Measurements from ENCODE around the gene GMCL2.
"Not testable (repeated sequence)": the region's sequence is repeated elsewhere in the genome, so short reads cannot be mapped to it uniquely, and the experiment has no call there.

The GMCL2 gene

GRCh38 chr5:178205749-178206047 is 18.5 kb upstream of the GMCL2 start:
- no peak for DNase-seq (ENCODE audit: low read depth)

DNA sequence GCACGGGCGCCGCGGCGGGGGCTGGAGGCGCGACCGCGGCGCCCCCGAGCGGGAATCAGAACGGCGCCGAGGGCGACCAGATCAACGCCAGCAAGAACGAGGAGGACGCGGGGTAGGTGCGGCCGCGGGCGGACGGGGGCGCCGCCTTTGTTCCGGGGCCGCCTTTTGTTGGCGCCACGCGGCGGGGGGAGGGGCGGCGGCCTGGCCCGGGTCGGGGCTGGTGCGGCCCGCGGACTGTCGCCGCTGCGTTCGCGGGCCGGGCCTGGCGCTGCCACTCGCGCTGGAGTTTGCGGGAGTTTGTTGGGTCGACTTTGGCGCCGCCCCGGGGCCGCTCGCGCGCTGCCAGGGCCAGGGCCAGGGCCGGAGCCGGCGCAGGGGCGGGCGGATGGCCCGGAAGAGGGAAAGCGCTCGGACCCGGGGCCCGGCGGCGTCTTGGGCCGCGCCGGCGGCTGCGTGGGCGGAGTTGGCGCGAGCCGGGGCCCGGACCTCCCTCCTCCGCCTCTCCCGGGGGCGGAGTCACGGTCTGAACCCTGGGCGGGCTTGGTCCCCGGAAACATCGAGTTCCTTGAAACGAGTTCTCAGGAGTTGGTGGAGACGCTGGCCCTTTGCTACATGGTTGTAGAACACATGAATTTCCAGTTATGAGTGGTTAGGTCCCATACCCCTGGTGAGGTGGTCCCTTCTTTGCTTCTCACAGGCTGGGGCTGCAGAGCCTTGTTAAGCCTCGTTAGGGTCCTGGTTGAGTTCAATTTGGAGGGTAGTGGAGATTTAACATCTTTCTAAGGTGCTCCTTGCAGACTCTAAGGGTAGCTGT is 18.0 kb upstream of the GMCL2 start:
- DNase-seq (ENCODE audit: low read depth), result peak; percentile 52

- DNase-seq (ENCODE audit: low read depth), result peak; percentile 94
These were observed 17.2 kb upstream of the GMCL2 start, which contains the start of gene HNRNPAB for GRCh38 chr5:178204182-178204934. Gene HNRNPAB, plus strand, starts transcription at chr5:178204533. Its CDS starts 305 bp downstream, at chr5:178204838.

DNA sequence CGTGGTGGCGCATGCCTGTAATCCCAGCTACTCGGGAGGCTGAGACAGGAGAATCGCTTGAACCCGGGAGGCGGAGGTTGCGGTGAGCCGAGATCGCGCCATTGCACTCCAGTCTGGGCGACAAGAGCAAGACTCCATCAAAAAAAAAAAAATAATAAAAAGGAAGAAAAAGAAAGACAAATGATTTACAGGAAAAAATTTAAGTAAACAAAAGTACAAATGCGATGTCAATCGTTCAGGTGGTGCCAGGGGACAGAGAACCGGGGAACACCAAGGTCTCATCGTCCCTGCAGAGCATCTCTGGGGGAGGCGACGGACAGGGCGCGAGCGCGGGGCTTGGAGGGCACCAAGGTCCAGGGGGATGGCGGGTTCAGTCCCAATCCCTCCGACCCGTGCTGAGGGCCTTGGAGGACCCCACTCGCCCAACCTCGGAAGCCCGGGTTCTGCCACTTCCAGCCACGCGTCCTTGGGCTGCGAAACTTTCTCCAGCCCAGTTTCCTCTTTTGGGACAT is 16.6 kb upstream of the GMCL2 start:
- no peak for DNase-seq (ENCODE audit: low read depth)

- DNase-seq (ENCODE audit: low read depth), result no peak
These were observed 15.4 kb upstream of the GMCL2 start for GRCh38 chr5:178202541-178202940.

- DNase-seq (ENCODE audit: low read depth), result no peak
These were observed 14.7 kb upstream of the GMCL2 start for GRCh38 chr5:178201927-178202235.

- DNase-seq (ENCODE audit: low read depth), result no peak
These were observed 14.2 kb upstream of the GMCL2 start for GRCh38 chr5:178201221-178201926.

- no peak for DNase-seq (ENCODE audit: low read depth)
These were observed 12.6 kb upstream of the GMCL2 start for GRCh38 chr5:178199581-178200434.

GRCh38 chr5:178198706-178199105 is 11.5 kb upstream of the GMCL2 start:
- no peak for DNase-seq (ENCODE audit: low read depth)

- not testable (repeated sequence) for DNase-seq (ENCODE audit: low read depth)
These were observed 11.0 kb upstream of the GMCL2 start for GRCh38 chr5:178198151-178198550.

DNA sequence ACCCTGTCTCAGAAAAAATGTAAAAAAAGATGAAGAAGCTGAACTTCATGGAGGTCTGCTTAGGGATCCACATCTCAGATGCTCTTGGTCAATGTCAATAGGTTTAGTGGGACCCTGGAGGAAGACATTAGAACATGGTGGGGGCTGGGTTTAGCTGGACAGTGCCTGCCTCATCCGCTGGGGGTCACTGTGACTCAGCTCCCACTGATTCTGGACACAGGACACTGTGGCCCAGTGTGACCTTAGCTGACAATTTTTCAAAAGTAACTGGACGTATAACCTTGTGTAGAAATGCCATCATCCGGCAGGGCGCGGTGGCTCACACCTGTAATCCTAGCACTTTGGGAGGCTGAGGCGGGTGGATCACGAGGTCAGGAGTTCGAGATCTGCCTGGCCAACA is 9.8 kb upstream of the GMCL2 start:
- no peak for DNase-seq (ENCODE audit: low read depth)

- DNase-seq (ENCODE audit: low read depth), result no peak
These were observed 9.2 kb upstream of the GMCL2 start for GRCh38 chr5:178196281-178196812.

- DNase-seq (ENCODE audit: low read depth), result no peak
These were observed 6.9 kb upstream of the GMCL2 start for GRCh38 chr5:178194026-178194425.

GRCh38 chr5:178193251-178193809 is 6.2 kb upstream of the GMCL2 start:
- DNase-seq (ENCODE audit: low read depth), result no peak

DNA sequence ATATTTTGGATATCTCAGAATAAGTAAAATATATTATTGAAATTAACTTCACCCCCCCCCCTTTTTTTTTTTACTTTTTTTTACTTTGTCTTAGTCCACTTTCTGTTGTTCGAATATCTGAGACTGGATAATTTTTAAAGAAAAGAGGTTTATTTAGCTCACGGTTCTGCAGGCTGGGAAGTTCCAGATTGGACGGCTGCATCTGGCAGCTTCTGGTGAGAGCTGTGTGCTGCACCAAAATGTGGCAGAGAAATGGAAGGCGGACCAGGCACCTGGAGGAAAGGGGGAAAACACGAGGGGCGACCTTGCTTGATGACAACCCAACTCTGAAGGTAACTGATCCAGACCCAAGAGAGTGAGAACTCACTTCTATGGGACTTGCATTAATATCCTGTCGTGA is 5.6 kb upstream of the GMCL2 start:
- DNase-seq (ENCODE audit: low read depth), result no peak

DNA sequence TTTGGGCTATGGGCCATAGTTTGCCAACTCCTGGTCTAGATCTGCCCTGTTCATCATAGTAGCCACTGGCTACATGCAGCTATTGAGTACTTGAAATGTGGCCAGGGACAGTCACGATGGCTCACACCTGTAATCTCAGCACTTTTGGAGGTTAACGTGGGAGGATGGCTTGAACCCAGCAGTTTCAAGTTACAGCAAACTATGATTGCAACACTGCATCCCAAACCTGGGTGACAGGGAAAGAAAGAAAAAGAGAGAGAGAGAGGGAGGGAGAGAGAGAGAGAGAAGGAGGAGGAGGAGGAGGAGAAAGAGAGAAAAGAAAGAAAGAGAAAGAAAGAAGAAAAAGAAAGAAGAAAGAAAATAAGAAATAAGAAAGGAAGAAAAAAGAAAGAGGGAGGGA is 5.1 kb upstream of the GMCL2 start:
- no peak for DNase-seq (ENCODE audit: low read depth)

DNA sequence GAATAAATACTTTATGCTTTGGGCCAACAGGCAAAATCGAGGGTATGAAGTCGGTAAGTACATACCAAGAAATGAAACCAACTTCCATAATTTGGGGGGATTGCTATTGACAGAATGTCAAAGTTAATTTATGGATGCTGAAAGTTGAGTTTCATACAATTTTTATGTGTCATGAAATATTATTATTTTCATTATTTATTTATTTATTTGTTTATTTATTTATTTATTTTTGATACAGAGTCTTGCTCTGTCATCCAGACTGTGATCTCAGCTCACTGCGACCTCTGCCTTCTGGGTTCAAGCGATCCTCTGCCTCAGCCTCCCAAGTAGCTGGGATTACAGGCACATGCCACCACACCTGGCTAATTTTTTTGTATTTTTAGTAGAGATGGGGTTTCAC is 4.5 kb upstream of the GMCL2 start:
- no peak for DNase-seq (ENCODE audit: low read depth)

DNA sequence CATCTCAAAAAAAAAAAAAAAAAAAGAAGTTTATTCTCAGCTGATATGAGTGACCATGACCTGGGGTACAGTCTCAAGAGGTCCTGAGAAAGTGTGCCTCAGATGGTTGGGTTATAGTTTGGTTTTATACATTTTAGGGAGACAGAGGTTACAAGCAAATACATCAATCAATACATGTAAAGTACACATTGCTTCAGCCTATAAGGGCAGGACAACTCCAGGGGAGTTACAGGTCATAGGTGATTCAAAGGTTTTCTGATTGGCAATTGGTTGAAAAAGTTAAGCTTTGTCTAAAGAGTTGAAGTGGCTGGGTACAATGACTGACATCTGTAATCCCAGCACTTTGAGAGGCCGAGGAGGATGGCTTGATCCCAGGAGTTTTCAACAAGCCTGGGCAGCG is 2.3 kb upstream of the GMCL2 start:
- DNase-seq (ENCODE audit: low read depth), result no peak

GRCh38 chr5:178186427-178186826 is 744 bp downstream of the GMCL2 start:
- no peak for DNase-seq (ENCODE audit: low read depth)

DNA sequence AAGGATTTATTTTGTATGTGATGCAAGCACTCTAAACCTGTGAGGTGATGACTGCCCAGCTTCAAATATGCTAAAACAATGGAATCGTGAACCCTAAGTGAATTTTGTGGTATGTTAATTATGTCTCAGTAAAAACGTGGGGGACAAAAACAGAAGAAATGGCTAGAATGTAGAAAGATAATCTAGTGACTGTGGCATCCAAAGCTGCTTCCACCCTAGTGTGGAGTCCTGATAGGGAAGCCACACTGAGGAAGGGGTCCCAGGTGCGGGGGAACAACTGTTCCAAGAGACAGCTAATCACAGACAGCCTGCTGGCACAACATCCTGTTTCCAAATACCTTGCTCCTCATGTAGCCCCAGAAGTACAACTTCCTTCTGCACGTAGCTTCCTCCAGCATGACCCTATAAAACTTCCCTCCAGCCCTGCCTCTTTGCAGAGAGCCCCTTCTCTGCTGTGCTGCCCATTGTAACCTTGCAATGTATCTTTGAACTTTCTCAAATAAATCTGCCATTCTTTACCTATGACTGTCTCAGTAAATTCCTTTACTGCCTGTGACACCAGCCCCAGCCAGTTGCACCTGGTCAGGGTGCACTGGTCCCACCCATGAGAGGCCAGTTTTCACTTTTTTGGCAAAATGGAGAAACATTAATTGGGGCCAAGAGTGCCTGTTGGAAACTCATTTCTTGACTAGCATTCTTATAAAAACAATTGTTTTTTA is 4.9 kb downstream of the GMCL2 start:
- DNase-seq (ENCODE audit: low read depth), result no peak
